Measurements from ENCODE around the gene RNF227.
"Not testable (repeated sequence)": the region's sequence is repeated elsewhere in the genome, so short reads cannot be mapped to it uniquely, and the experiment has no call there.

RNF227 gene

GRCh38 chr17:7885367-7886226 lies 30.5 kb downstream of the RNF227 start:
- Mint-ChIP-seq H3K4me1 (peaks cover 10% of the 10 kb centered on the region), H3K27ac (peak overlapping the region; percentile 63), H3K27me3 (no peaks in the 10 kb centered on the region), H3K36me3 (peaks cover 7% of the 10 kb centered on the region), H3K9me3 (no peaks in the 10 kb centered on the region), H3K4me3 (peak overlapping the region; percentile 37)

GRCh38 chr17:7884581-7885366 lies 31.3 kb downstream of the RNF227 start:
- Mint-ChIP-seq H3K9me3 (no peaks in the 10 kb centered on the region), H3K27me3 (no peaks in the 10 kb centered on the region), H3K4me1 (peaks cover 5% of the 10 kb centered on the region), H3K27ac (peak overlapping the region; percentile 72), H3K4me3 (peak overlapping the region; percentile 61), H3K36me3 (peaks cover 3% of the 10 kb centered on the region)

- no peaks in the 10 kb centered on the region for H3K27me3 Mint-ChIP-seq
- H3K27ac Mint-ChIP-seq: peak overlapping the region; percentile 77
- peak overlapping the region; percentile 73 for H3K4me3 Mint-ChIP-seq
- peaks cover 3% of the 10 kb centered on the region for H3K36me3 Mint-ChIP-seq
- no peaks in the 10 kb centered on the region for H3K4me1 Mint-ChIP-seq
- no peaks in the 10 kb centered on the region for H3K9me3 Mint-ChIP-seq
These were observed 32.2 kb downstream of the RNF227 start for GRCh38 chr17:7883781-7884386.

- no peaks in the 10 kb centered on the region for H3K9me3 Mint-ChIP-seq
These were observed 33.5 kb downstream of the RNF227 start for GRCh38 chr17:7882629-7883028.

GRCh38 chr17:7882068-7882467 lies 34.0 kb downstream of the RNF227 start:
- Mint-ChIP-seq H3K4me1 (no peaks in the 10 kb centered on the region), H3K27ac (no peak overlapping the region)

More at GRCh38 chr17:7882629-7883028, 33.5 kb downstream of the RNF227 start:
- H3K27ac Mint-ChIP-seq: no peak overlapping the region
- peaks cover 3% of the 10 kb centered on the region for H3K36me3 Mint-ChIP-seq
- no peak overlapping the region for H3K4me3 Mint-ChIP-seq
- H3K4me1 Mint-ChIP-seq: no peaks in the 10 kb centered on the region
- H3K27me3 Mint-ChIP-seq: no peaks in the 10 kb centered on the region

DNA sequence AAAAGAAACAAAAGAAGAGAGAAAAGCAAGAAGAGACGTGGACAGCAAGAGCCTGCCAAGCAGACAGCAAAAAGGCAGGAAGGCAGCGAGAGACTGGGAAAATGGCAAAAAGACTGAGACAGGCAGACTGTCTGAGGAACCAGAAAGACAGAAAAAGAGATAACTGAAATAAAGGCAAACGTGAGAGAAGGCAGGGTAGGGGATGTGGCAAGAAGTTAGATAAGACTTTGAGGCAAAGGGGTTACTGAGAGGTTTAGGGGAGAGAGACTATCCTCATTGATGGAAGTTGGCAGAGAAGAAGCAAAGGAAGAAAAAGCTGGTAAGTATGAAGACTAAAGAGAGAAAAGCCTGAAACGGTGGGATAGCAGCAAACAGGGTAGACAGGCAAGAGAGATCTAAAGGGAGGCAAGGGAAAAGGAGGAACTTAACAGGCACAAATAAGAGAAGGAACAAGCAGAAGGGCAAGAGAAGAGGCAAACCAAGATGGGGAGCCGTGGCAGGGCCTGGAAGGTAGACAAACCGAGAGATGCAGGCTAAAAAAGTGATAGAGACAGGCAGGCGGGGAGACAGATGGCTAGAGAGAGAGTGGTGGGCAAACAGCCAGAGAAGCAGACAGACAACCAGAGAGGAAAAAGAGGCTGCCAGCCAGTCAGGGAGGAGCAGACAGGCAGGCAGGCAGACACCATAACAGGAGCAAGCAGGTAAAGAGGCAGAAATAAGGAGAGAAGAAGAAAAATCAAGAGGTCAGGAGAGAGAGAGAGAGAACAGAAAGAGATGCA lies 34.6 kb downstream of the RNF227 start:
- Mint-ChIP-seq H3K4me3 (no peak overlapping the region), H3K27me3 (no peaks in the 10 kb centered on the region), H3K4me1 (peaks cover 5% of the 10 kb centered on the region), H3K27ac (no peak overlapping the region), H3K36me3 (peaks cover 4% of the 10 kb centered on the region), H3K9me3 (no peaks in the 10 kb centered on the region)

More at GRCh38 chr17:7882068-7882467, 34.0 kb downstream of the RNF227 start:
- H3K27me3 Mint-ChIP-seq: no peaks in the 10 kb centered on the region
- H3K9me3 Mint-ChIP-seq: no peaks in the 10 kb centered on the region
- peaks cover 3% of the 10 kb centered on the region for H3K36me3 Mint-ChIP-seq
- H3K4me3 Mint-ChIP-seq: no peak overlapping the region

- H3K9me3 Mint-ChIP-seq: no peaks in the 10 kb centered on the region
- peaks cover 7% of the 10 kb centered on the region for H3K36me3 Mint-ChIP-seq
- H3K4me1 Mint-ChIP-seq: peaks cover 14% of the 10 kb centered on the region
- H3K27ac Mint-ChIP-seq: no peak overlapping the region
- no peak overlapping the region for H3K4me3 Mint-ChIP-seq
- H3K27me3 Mint-ChIP-seq: no peaks in the 10 kb centered on the region
These were observed 35.8 kb downstream of the RNF227 start for GRCh38 chr17:7880076-7880868.

DNA sequence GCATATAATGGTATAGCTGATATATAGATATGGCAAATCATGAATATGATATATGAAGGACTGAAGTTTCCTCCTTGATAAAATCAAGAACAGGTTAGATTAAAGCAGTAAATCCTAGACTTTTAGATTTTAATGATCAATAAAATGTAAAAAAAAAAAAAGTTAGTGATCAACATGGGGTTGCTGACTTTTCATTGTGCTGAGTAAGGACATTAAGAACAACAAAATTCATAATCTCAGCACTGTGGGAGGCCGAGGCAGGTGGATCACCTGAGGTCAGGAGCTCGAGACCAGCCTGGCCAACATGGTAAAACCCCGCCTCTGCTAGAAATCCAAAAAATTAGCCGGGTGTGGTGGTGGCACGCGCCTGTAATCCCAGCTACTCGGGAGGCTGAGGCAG lies 37.9 kb downstream of the RNF227 start:
- Mint-ChIP-seq H3K27me3 (no peaks in the 10 kb centered on the region), H3K9me3 (no peaks in the 10 kb centered on the region), H3K27ac (no peak overlapping the region), H3K4me1 (peaks cover 26% of the 10 kb centered on the region), H3K4me3 (no peak overlapping the region), H3K36me3 (peaks cover 14% of the 10 kb centered on the region)

DNA sequence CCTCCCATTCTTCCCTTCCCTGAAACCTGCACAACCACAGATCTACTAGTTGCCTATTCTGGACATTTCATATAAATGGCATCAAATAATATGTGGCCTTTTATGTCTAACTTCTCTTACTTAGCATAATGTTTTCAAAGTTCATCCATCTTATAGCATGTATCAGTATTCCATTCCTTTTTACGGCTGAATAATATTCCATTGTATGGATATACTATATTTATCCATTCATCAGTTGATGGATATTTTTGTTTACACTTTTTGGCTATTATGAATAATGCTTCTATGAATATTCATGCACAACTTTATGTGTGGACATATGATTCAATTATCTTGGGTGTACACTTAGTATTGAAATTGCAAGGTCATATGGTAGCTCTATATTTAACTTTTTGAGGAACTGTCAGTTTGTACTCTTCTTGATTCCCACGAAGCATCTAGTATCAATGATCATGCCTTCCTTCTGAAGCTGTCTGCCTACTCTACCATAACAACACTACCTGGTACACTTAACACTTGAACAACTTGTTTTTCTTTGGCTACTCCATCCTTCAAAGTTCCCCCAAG lies 40.2 kb downstream of the RNF227 start:
- Mint-ChIP-seq H3K27ac (no peak overlapping the region), H3K4me1 (peaks cover 34% of the 10 kb centered on the region), H3K36me3 (peaks cover 14% of the 10 kb centered on the region)

GRCh38 chr17:7873051-7873450 lies 43.0 kb downstream of the RNF227 start:
- H3K27ac Mint-ChIP-seq: peak overlapping the region; percentile 68
- H3K9me3 Mint-ChIP-seq: no peaks in the 10 kb centered on the region
- no peaks in the 10 kb centered on the region for H3K27me3 Mint-ChIP-seq
- peaks cover 50% of the 10 kb centered on the region for H3K4me1 Mint-ChIP-seq
- H3K36me3 Mint-ChIP-seq: peaks cover 14% of the 10 kb centered on the region
- no peak overlapping the region for H3K4me3 Mint-ChIP-seq

More for the DNA sequence above, 40.2 kb downstream of the RNF227 start:
- Mint-ChIP-seq H3K27me3 (no peaks in the 10 kb centered on the region), H3K9me3 (no peaks in the 10 kb centered on the region), H3K4me3 (no peak overlapping the region)

GRCh38 chr17:7867881-7868329 lies 48.2 kb downstream of the RNF227 start:
- no peaks in the 10 kb centered on the region for H3K9me3 Mint-ChIP-seq

GRCh38 chr17:7864995-7865650 lies 51.0 kb downstream of the RNF227 start:
- Mint-ChIP-seq H3K4me3 (no peak overlapping the region), H3K9me3 (no peaks in the 10 kb centered on the region), H3K36me3 (peaks cover 4% of the 10 kb centered on the region), H3K4me1 (peaks cover 43% of the 10 kb centered on the region), H3K27ac (no peak overlapping the region), H3K27me3 (no peaks in the 10 kb centered on the region)

More at GRCh38 chr17:7867881-7868329, 48.2 kb downstream of the RNF227 start:
- H3K27me3 Mint-ChIP-seq: no peaks in the 10 kb centered on the region
- H3K27ac Mint-ChIP-seq: peak overlapping the region; percentile 93
- peak overlapping the region; percentile 37 for H3K4me3 Mint-ChIP-seq
- H3K36me3 Mint-ChIP-seq: peaks cover 2% of the 10 kb centered on the region
- peaks cover 44% of the 10 kb centered on the region for H3K4me1 Mint-ChIP-seq

DNA sequence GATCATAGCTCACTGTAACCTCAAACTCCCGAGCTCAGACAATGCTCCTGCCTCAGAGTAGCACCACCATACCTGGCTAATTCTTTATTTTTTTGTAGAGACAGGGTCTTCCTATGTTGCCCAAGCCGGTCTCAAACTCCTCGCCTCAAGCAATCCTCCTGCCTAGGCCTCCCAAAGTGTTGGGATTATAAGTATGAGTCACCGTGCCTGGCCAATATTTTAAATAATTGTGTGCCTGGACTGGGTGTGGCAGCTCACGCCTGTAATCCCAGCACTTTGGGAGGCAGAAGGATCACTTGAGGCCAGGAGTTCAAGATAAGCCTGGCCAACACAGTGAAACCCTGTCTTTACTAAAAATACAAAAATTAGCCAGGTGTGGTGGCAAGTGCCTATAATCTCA lies 51.7 kb downstream of the RNF227 start:
- not testable (repeated sequence) for H3K27me3 Mint-ChIP-seq, H3K36me3 Mint-ChIP-seq, H3K9me3 Mint-ChIP-seq, H3K4me3 Mint-ChIP-seq, H3K27ac Mint-ChIP-seq
- peaks cover 38% of the 10 kb centered on the region for H3K4me1 Mint-ChIP-seq

Data from activated naive CD4-positive, alpha-beta T cell treated with anti-CD3 and anti-CD28 coated beads, Interleukin-2, amount 50 U/mL, for 24 hours (primary cell).